Liver (tissue), 9 donors: ENCODE data around the gene TCTN1. TPM values are rescaled to one million over a fixed set of nuclear protein-coding genes. Genes with fewer than 3 reads are reported as not detected.

Experiments used
- DNase-seq: peaks from one replicate; pipeline ENCODE4 v3.0.0-alpha.2; 2017; ENCODE audit warnings: low spot score
- H3K27ac ChIP-seq, 2 donors: one replicate each; pipeline ENCODE4 v1.7.0; 2013; ENCODE audit warnings: inconsistent platforms in 2 of 2, low read length in 2 of 2, control low read depth in 1 of 2, low read depth in 1 of 2, mild to moderate bottlenecking in 1 of 2
- H3K27me3 ChIP-seq, 4 donors: one replicate each; pipeline versions ENCODE4 v1.6.1 to v1.7.0; 2013; ENCODE audit warnings: low read length in 3 of 4, inconsistent platforms in 1 of 4, mild to moderate bottlenecking in 1 of 4, moderate library complexity in 1 of 4; ENCODE audit not compliant: control insufficient read depth in 4 of 4, insufficient read depth in 4 of 4
- H3K36me3 ChIP-seq, 4 donors: one replicate each; pipeline versions ENCODE4 v1.6.1 to v1.7.0; 2013; ENCODE audit warnings: low read length in 3 of 4, mild to moderate bottlenecking in 3 of 4, low read depth in 1 of 4, moderate library complexity in 1 of 4; ENCODE audit not compliant: control insufficient read depth in 4 of 4, insufficient read depth in 3 of 4
- H3K4me1 ChIP-seq, 4 donors: one replicate each; pipeline versions ENCODE4 v1.6.1 to v1.7.0; 2013; ENCODE audit warnings: low read length in 3 of 4, mild to moderate bottlenecking in 3 of 4, moderate library complexity in 1 of 4; ENCODE audit not compliant: control insufficient read depth in 4 of 4, insufficient read depth in 4 of 4
- H3K4me3 ChIP-seq, 3 donors: one replicate each; pipeline versions ENCODE4 v1.6.1 to v1.7.0; 2013; ENCODE audit warnings: low read length in 3 of 3, control low read depth in 1 of 3, low read depth in 1 of 3, mild to moderate bottlenecking in 1 of 3
- H3K9ac ChIP-seq, 2 donors: one replicate each; pipeline ENCODE4 v1.7.0; 2013; ENCODE audit warnings: low read length in 2 of 2, mild to moderate bottlenecking in 2 of 2, moderate library complexity in 2 of 2, control low read depth in 1 of 2, low read depth in 1 of 2
- H3K9me3 ChIP-seq, 4 donors: one replicate each; pipeline versions ENCODE4 v1.6.1 to v1.7.0; 2013; ENCODE audit warnings: low read length in 3 of 4; ENCODE audit not compliant: control insufficient read depth in 4 of 4
- ATF3 ChIP-seq: IDR thresholded peaks from 2 replicates; pipeline ENCODE4 v1.6.1; 2016; ENCODE audit warnings: antibody characterized with exemption
- CTCF ChIP-seq: fragments of 150-350 bp; IDR thresholded peaks from 2 replicates; pipeline ENCODE4 v1.5.1; 2017; ENCODE audit warnings: improper control_type of control experiment, low read depth, low read length; ENCODE audit not compliant: missing input control
- EGR1 ChIP-seq, 2 donors: IDR thresholded peaks; 2 replicates each; pipeline ENCODE4 v1.6.1; 2016 to 2018; ENCODE audit warnings: antibody characterized with exemption in 2 of 2, low read depth in 2 of 2
- FOXA1 ChIP-seq: IDR thresholded peaks from 2 replicates; pipeline ENCODE4 v1.6.1; 2016; ENCODE audit warnings: antibody characterized with exemption
- FOXA2 ChIP-seq: IDR thresholded peaks from 2 replicates; pipeline ENCODE4 v1.6.1; 2016; ENCODE audit warnings: antibody characterized with exemption
- HNF4A ChIP-seq, 2 donors: conservative IDR thresholded peaks; 2 replicates each; pipeline ENCODE4 v1.6.1; 2016; ENCODE audit warnings: antibody characterized with exemption in 2 of 2, mild to moderate bottlenecking in 2 of 2
- HNF4G ChIP-seq: IDR thresholded peaks from 2 replicates; pipeline ENCODE4 v1.6.1; 2016; ENCODE audit warnings: antibody characterized with exemption
- JUND ChIP-seq, 2 donors: IDR thresholded peaks; 2 replicates each; pipeline ENCODE4 v1.6.1; 2016; ENCODE audit warnings: antibody characterized with exemption in 2 of 2
- MAX ChIP-seq: IDR thresholded peaks from 2 replicates; pipeline ENCODE4 v1.6.1; 2016; ENCODE audit warnings: antibody characterized with exemption
- NR2F2 ChIP-seq: IDR thresholded peaks from 2 replicates; pipeline ENCODE4 v1.6.1; 2016; ENCODE audit warnings: antibody characterized with exemption
- SP1 ChIP-seq: IDR thresholded peaks from 2 replicates; pipeline ENCODE4 v1.6.1; 2018; ENCODE audit warnings: antibody characterized with exemption, mild to moderate bottlenecking
- TAF1 ChIP-seq: conservative IDR thresholded peaks from 2 replicates; pipeline ENCODE4 v1.6.1; 2016; ENCODE audit warnings: antibody characterized with exemption, mild to moderate bottlenecking
- YY1 ChIP-seq: IDR thresholded peaks from 2 replicates; pipeline ENCODE4 v1.6.1; 2016; ENCODE audit warnings: antibody characterized with exemption, mild to moderate bottlenecking
- WGBS: extraction: QIAGEN DNeasy Blood & Tissue Kit; methylation state at CpG from one replicate; pipeline ENCODE4 v1.1.7; 2013; 5-methylcytosine and 5-hydroxymethylcytosine counted together
- polyA plus RNA-seq, 2 donors: library from polyadenylated mRNA; stranded (reverse) in 1 of 2; unstranded in 1 of 2; fragments of 200-250 nt in 1 of 2; fragments of >200 nt in 1 of 2; fragmentation: Nextera tagmentation in 1 of 2; extraction: Ambion mirVana in 1 of 2; gene quantifications; one replicate each; pipeline versions ENCODE4 v1.2.1 to v1.2.3, GENCODE V29; 2013 to 2015
- total RNA-seq, 2 donors: library from RNA; depleted of rRNA; stranded (reverse); fragments of >200 nt; gene quantifications; one replicate each; pipeline ENCODE4 v1.2.3, GENCODE V29; 2014
- TF ChIP-seq, protein P1 (sequence below): IDR thresholded peaks from 2 replicates; pipeline ENCODE4 v1.6.1; 2016; ENCODE audit warnings: antibody characterized with exemption, mild to moderate bottlenecking
- TF ChIP-seq, protein P2 (sequence below): IDR thresholded peaks from 2 replicates; pipeline ENCODE4 v1.6.1; 2016; ENCODE audit warnings: antibody characterized with exemption
- donor health status: healthy.
- donor health status: healthy.
- donor health status: healthy.
- donor health status: healthy.
- donor health status: healthy.

The TCTN1 gene
- total and polyA plus RNA-seq, 4 donors: 6.0 to 12.0 (median 10.9) TPM

DNA sequence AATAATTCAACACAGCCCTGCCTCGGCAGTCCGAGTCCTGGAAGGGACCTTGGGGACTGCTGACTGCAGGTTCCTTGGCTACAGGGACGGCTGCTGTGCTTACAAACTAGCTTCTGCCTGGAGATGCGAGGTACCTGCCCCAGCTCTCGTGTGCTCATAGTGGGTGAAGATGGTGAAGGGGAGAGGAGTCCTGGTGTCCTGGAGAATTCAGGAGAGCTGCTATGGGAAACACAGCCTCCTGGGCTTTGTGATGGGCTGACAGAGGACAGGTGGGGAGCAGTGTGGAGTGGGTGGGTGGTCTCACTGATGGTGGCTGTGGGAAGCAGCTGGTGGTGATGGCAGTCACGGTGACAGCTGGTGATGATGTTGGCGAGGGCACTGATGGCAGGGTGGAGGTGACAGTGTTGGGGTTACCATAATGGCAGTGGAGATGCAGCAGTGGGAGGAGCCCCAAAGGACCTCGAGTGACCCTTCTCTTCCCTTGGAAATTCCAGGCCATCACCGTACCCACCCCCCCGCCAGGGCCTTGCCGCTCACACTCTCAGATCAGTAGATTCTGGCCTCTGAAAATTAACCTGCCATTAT is 42.2 kb downstream of the TCTN1 start:
- peaks cover 0 to 3% (median 0%) of the 10 kb centered on the region in 4 donors for H3K36me3 ChIP-seq

More for the DNA sequence above, 42.2 kb downstream of the TCTN1 start:
- no peaks in the 10 kb centered on the region for H3K4me1 ChIP-seq
- no peaks in the 10 kb centered on the region for H3K27me3 ChIP-seq
- H3K9me3 ChIP-seq: no peaks in the 10 kb centered on the region
- no peak for DNase-seq
- 93% methylated on average over 11 of the region's 11 CpGs for WGBS
- no peak overlapping the region for H3K9ac ChIP-seq
- no peak overlapping the region for H3K27ac ChIP-seq
- H3K4me3 ChIP-seq: no peak overlapping the region
- no peak for TF ChIP-seq ATF3
- TF ChIP-seq, protein P1, sequence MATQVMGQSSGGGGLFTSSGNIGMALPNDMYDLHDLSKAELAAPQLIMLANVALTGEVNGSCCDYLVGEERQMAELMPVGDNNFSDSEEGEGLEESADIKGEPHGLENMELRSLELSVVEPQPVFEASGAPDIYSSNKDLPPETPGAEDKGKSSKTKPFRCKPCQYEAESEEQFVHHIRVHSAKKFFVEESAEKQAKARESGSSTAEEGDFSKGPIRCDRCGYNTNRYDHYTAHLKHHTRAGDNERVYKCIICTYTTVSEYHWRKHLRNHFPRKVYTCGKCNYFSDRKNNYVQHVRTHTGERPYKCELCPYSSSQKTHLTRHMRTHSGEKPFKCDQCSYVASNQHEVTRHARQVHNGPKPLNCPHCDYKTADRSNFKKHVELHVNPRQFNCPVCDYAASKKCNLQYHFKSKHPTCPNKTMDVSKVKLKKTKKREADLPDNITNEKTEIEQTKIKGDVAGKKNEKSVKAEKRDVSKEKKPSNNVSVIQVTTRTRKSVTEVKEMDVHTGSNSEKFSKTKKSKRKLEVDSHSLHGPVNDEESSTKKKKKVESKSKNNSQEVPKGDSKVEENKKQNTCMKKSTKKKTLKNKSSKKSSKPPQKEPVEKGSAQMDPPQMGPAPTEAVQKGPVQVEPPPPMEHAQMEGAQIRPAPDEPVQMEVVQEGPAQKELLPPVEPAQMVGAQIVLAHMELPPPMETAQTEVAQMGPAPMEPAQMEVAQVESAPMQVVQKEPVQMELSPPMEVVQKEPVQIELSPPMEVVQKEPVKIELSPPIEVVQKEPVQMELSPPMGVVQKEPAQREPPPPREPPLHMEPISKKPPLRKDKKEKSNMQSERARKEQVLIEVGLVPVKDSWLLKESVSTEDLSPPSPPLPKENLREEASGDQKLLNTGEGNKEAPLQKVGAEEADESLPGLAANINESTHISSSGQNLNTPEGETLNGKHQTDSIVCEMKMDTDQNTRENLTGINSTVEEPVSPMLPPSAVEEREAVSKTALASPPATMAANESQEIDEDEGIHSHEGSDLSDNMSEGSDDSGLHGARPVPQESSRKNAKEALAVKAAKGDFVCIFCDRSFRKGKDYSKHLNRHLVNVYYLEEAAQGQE: no peak
- no peak for TF ChIP-seq MAX
- TF ChIP-seq HNF4A (conservative IDR thresholded peaks at IDR 0.05): no peak
- TF ChIP-seq TAF1: no peak
- no peak for TF ChIP-seq FOXA1
- no peak for TF ChIP-seq HNF4G
- no peak for TF ChIP-seq FOXA2
- no peak for TF ChIP-seq YY1
- no peak for TF ChIP-seq EGR1 (IDR thresholded peaks at IDR 0.05; ENCODE audit: low read depth in 2 of 2)
- TF ChIP-seq CTCF: no peak
- no peak for TF ChIP-seq NR2F2
- TF ChIP-seq JUND (IDR thresholded peaks at IDR 0.05): no peak
- TF ChIP-seq, protein P2, sequence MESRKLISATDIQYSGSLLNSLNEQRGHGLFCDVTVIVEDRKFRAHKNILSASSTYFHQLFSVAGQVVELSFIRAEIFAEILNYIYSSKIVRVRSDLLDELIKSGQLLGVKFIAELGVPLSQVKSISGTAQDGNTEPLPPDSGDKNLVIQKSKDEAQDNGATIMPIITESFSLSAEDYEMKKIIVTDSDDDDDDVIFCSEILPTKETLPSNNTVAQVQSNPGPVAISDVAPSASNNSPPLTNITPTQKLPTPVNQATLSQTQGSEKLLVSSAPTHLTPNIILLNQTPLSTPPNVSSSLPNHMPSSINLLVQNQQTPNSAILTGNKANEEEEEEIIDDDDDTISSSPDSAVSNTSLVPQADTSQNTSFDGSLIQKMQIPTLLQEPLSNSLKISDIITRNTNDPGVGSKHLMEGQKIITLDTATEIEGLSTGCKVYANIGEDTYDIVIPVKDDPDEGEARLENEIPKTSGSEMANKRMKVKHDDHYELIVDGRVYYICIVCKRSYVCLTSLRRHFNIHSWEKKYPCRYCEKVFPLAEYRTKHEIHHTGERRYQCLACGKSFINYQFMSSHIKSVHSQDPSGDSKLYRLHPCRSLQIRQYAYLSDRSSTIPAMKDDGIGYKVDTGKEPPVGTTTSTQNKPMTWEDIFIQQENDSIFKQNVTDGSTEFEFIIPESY: no peak
- TF ChIP-seq SP1: no peak
